Measurements from ENCODE around the gene SORCS2.

- TF ChIP-seq CTCF (IDR thresholded peaks at IDR 0.05 in 4 of 5, conservative IDR thresholded peaks at IDR 0.05 in 1 of 5) (no peak), POLR2A (IDR thresholded peaks at IDR 0.05) (no peak)
Measured at GRCh38 chr4:7337196-7338058, 145.1 kb downstream of the SORCS2 start.

All from gastrocnemius medialis (tissue), 4 donors.